H9 (cell line): ENCODE results near the gene INHBB. TPM values are rescaled to one million over a fixed set of nuclear protein-coding genes. Genes with fewer than 3 reads are reported as not detected.

Source experiments
- DNase-seq: peaks from one replicate; pipeline ENCODE4 v3.0.0-alpha.2; 2017
- H2AFZ ChIP-seq: one replicate; pipeline ENCODE4 v1.6.1; 2013; ENCODE audit warnings: mild to moderate bottlenecking, low read length, control low read depth, moderate library complexity
- H2AK5ac ChIP-seq: 2 replicates; pipeline ENCODE4 v1.6.1; 2013; ENCODE audit warnings: low read length, control low read depth, mixed read lengths; ENCODE audit not compliant: insufficient read length
- H2BK120ac ChIP-seq: one replicate; pipeline ENCODE4 v1.6.1; 2013; ENCODE audit warnings: low read depth, mild to moderate bottlenecking, low read length, control low read depth, inconsistent platforms; ENCODE audit not compliant: poor library complexity, severe bottlenecking
- H2BK12ac ChIP-seq: 2 replicates; pipeline ENCODE4 v1.6.1; 2013; ENCODE audit warnings: low read length, control low read depth, mixed read lengths, low read depth; ENCODE audit not compliant: insufficient read length
- H2BK15ac ChIP-seq: 2 replicates; pipeline ENCODE4 v1.6.1; 2013; ENCODE audit warnings: low read depth, low read length, control low read depth
- H2BK20ac ChIP-seq: one replicate; pipeline ENCODE4 v1.6.1; 2013; ENCODE audit warnings: low read depth, mild to moderate bottlenecking, low read length, control low read depth, inconsistent platforms; ENCODE audit not compliant: poor library complexity, severe bottlenecking
- H2BK5ac ChIP-seq: 2 replicates; pipeline ENCODE4 v1.6.1; 2013; ENCODE audit warnings: low read length, control low read depth, mixed read lengths; ENCODE audit not compliant: insufficient read length
- H3K14ac ChIP-seq: 2 replicates; pipeline ENCODE4 v1.6.1; 2013; ENCODE audit warnings: low read length, control low read depth; ENCODE audit not compliant: insufficient read depth
- H3K18ac ChIP-seq: 2 replicates; pipeline ENCODE4 v1.6.1; 2013; ENCODE audit warnings: low read depth, mild to moderate bottlenecking, mixed read lengths, low read length, control low read depth; ENCODE audit not compliant: insufficient read length
- H3K23ac ChIP-seq: 2 replicates; pipeline ENCODE4 v1.6.1; 2013; ENCODE audit warnings: low read length, control low read depth, mixed read lengths, low read depth; ENCODE audit not compliant: insufficient read length
- H3K23me2 ChIP-seq: 2 replicates; pipeline ENCODE4 v1.6.1; 2013; ENCODE audit warnings: low read depth, mild to moderate bottlenecking, mixed read lengths, low read length, control low read depth; ENCODE audit not compliant: insufficient read length, poor library complexity, severe bottlenecking
- H3K27ac ChIP-seq: 2 replicates; pipeline ENCODE4 v1.5.1; 2013; ENCODE audit warnings: low read length, control low read depth, mixed read lengths, low read depth; ENCODE audit not compliant: insufficient read length
- H3K27me3 ChIP-seq: 2 replicates; pipeline ENCODE4 v1.6.1; 2013; ENCODE audit warnings: low read length, control low read depth, inconsistent platforms; ENCODE audit not compliant: insufficient read depth
- H3K4ac ChIP-seq: 2 replicates; pipeline ENCODE4 v1.6.1; 2013; ENCODE audit warnings: low read depth, mild to moderate bottlenecking, control low read depth, inconsistent platforms, low read length, moderate library complexity
- H3K4me1 ChIP-seq: 2 replicates; pipeline ENCODE4 v1.6.1; 2013; ENCODE audit warnings: low read length, control low read depth, inconsistent platforms; ENCODE audit not compliant: insufficient read depth
- H3K4me2 ChIP-seq: 2 replicates; pipeline ENCODE4 v1.6.1; 2013; ENCODE audit warnings: low read length, control low read depth, mixed read lengths; ENCODE audit not compliant: insufficient read length, insufficient read depth
- H3K56ac ChIP-seq: 2 replicates; pipeline ENCODE4 v1.6.1; 2013; ENCODE audit warnings: low read depth, mild to moderate bottlenecking, mixed read lengths, low read length, control low read depth; ENCODE audit not compliant: insufficient read length
- H3K79me1 ChIP-seq: 2 replicates; pipeline ENCODE4 v1.6.1; 2013; ENCODE audit warnings: low read depth, mild to moderate bottlenecking, moderate library complexity, low read length, control low read depth, inconsistent platforms; ENCODE audit not compliant: insufficient read depth, poor library complexity, severe bottlenecking
- H3K79me2 ChIP-seq: 2 replicates; pipeline ENCODE4 v1.6.1; 2013; ENCODE audit warnings: low read length, control low read depth, inconsistent platforms; ENCODE audit not compliant: insufficient read depth
- H3K9ac ChIP-seq: 2 replicates; pipeline ENCODE4 v1.6.1; 2013; ENCODE audit warnings: low read length, control low read depth, mixed read lengths; ENCODE audit not compliant: insufficient read length; ENCODE audit errors: extremely low read depth
- H3K9me3 ChIP-seq: one replicate; pipeline ENCODE4 v1.6.1; 2013; ENCODE audit warnings: low read depth, low read length, inconsistent platforms; ENCODE audit not compliant: control insufficient read depth
- H3T11ph ChIP-seq: one replicate; pipeline ENCODE4 v1.6.1; 2013; ENCODE audit warnings: mild to moderate bottlenecking, low read length, control low read depth, inconsistent platforms
- H4K20me1 ChIP-seq: one replicate; pipeline ENCODE4 v1.6.1; 2013; ENCODE audit not compliant: control insufficient read depth, insufficient read length, insufficient read depth
- H4K5ac ChIP-seq: 2 replicates; pipeline ENCODE4 v1.6.1; 2013; ENCODE audit warnings: low read depth, mild to moderate bottlenecking, mixed read lengths, low read length, control low read depth; ENCODE audit not compliant: insufficient read length
- H4K8ac ChIP-seq: replicated peaks from 2 replicates; pipeline ENCODE4 v1.6.1; 2013; ENCODE audit warnings: low read length, control low read depth, mixed read lengths, low read depth; ENCODE audit not compliant: insufficient read length
- H4K91ac ChIP-seq: 2 replicates; pipeline ENCODE4 v1.6.1; 2013; ENCODE audit warnings: low read depth, mild to moderate bottlenecking, moderate library complexity, mixed read lengths, low read length, control low read depth; ENCODE audit not compliant: insufficient read length
- H3K27ac Mint-ChIP-seq, 3 experiments: 2 replicates in 2 of 3; 3 replicates in 1 of 3; pipeline ENCODE4 v1.8.0; 2020 to 2021; ENCODE audit warnings: mixed read lengths in 3 of 3, mild to moderate bottlenecking in 1 of 3, moderate library complexity in 1 of 3
- H3K27me3 Mint-ChIP-seq: 2 replicates; pipeline ENCODE4 v1.8.0; 2021; ENCODE audit warnings: low read depth, mild to moderate bottlenecking, moderate library complexity, mixed read lengths
- H3K36me3 Mint-ChIP-seq, 3 experiments: 2 replicates in 2 of 3; 3 replicates in 1 of 3; pipeline ENCODE4 v1.8.0; 2020 to 2021; ENCODE audit warnings: low read depth in 3 of 3, mixed read lengths in 3 of 3; ENCODE audit not compliant: insufficient read depth in 1 of 3
- H3K4me1 Mint-ChIP-seq, 2 experiments: 2 replicates each; pipeline ENCODE4 v1.8.0; 2020; ENCODE audit warnings: mixed read lengths in 2 of 2
- H3K4me3 Mint-ChIP-seq, 2 experiments: 2 replicates in 1 of 2; 3 replicates in 1 of 2; pipeline ENCODE4 v1.8.0; 2020 to 2021; ENCODE audit warnings: mild to moderate bottlenecking in 2 of 2, mixed read lengths in 2 of 2, moderate library complexity in 1 of 2
- H3K9me3 Mint-ChIP-seq, 2 experiments: 2 replicates in 1 of 2; 3 replicates in 1 of 2; pipeline ENCODE4 v1.8.0; 2020; ENCODE audit warnings: mild to moderate bottlenecking in 2 of 2, mixed read lengths in 2 of 2, moderate library complexity in 1 of 2
- WGBS: extraction: QIAGEN DNeasy Blood & Tissue Kit; methylation state at CpG from one replicate; pipeline ENCODE4 v1.1.7; 2013; ENCODE audit warnings: missing lambda C conversion rate, low lambda C conversion rate, mixed read lengths; ENCODE audit not compliant: insufficient read length; ENCODE audit errors: extremely low coverage; 5-methylcytosine and 5-hydroxymethylcytosine counted together
- total RNA-seq: library from RNA; stranded (reverse); gene quantifications from 2 replicates; pipeline ENCODE4 v1.2.1, GENCODE V29; 2021
- TF ChIP-seq, protein P1 (sequence below): fragments of 200-600 bp; sonication (generic); conservative IDR thresholded peaks from 3 replicates; pipeline ENCODE4 v1.8.0; 2021; ENCODE audit warnings: antibody characterized with exemption, mild to moderate bottlenecking

Gene INHBB
- total RNA-seq, 1 experiment from 2014 or later, result 0.13 TPM

DNA sequence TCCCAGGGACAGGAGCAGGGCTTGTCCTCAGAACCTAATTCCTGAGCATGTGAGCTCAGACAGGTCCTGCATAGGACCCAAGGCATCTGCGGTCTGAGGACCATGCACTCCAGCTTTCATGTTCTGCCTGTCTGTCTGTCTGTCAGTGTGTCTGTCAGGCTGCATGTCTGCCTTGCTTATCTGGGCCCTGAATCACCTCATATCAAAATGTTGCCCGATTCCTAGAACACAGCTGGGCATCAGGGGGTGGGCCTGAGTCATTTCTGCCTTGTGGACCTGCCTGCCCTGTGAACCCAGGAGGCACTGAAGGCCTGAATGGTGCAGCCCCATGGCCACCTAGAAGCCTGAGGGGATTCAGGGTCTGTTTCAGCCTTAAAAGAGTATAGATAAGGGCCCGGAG is 22.1 kb downstream of the INHBB start:
- Histone ChIP-seq H3K9me3 (no peaks in the 10 kb centered on the region), H3K79me2 (no peaks in the 10 kb centered on the region), H2BK120ac (no peak overlapping the region), H4K5ac (no peak overlapping the region), H2AFZ (no peak overlapping the region), H2BK15ac (no peak overlapping the region), H3K27me3 (no peaks in the 10 kb centered on the region), H2BK12ac (no peak overlapping the region), H3K18ac (no peak overlapping the region), H3K4me1 (peaks cover 13% of the 10 kb centered on the region; the same call in 1 of the 2 replicates), H2BK5ac (no peak overlapping the region), H3K9ac (no peak overlapping the region), H4K8ac (no peak overlapping the region), H3K23ac (no peak overlapping the region), H2AK5ac (no peak overlapping the region), H3K27ac (no peak overlapping the region), H3K14ac (no peak overlapping the region), H3K4me2 (no peak overlapping the region), H3K79me1 (no peaks in the 10 kb centered on the region), H3K56ac (no peak overlapping the region), H4K91ac (no peak overlapping the region), H3K4ac (no peak overlapping the region), H4K20me1 (no peaks in the 10 kb centered on the region), H2BK20ac (no peak overlapping the region), H3K23me2 (no peaks in the 10 kb centered on the region), H3T11ph (no peak overlapping the region)
- WGBS, result no CpG with 5 or more reads among the region's 3 CpGs
- Mint-ChIP-seq H3K27ac (no peak overlapping the region), H3K27me3 (peaks cover 70% of the 10 kb centered on the region), H3K4me1 (peaks cover 27 to 35% of the 10 kb centered on the region in 2 experiments), H3K36me3 (no peaks in the 10 kb centered on the region; a peak in 2 of 7 replicates), H3K4me3 (no peak overlapping the region), H3K9me3 (peaks cover 0 to 2% of the 10 kb centered on the region in 2 experiments; a peak in 2 of 5 replicates)
- TF ChIP-seq, protein P1, sequence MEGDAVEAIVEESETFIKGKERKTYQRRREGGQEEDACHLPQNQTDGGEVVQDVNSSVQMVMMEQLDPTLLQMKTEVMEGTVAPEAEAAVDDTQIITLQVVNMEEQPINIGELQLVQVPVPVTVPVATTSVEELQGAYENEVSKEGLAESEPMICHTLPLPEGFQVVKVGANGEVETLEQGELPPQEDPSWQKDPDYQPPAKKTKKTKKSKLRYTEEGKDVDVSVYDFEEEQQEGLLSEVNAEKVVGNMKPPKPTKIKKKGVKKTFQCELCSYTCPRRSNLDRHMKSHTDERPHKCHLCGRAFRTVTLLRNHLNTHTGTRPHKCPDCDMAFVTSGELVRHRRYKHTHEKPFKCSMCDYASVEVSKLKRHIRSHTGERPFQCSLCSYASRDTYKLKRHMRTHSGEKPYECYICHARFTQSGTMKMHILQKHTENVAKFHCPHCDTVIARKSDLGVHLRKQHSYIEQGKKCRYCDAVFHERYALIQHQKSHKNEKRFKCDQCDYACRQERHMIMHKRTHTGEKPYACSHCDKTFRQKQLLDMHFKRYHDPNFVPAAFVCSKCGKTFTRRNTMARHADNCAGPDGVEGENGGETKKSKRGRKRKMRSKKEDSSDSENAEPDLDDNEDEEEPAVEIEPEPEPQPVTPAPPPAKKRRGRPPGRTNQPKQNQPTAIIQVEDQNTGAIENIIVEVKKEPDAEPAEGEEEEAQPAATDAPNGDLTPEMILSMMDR, result no peak
- DNase-seq, result no peak
